Nephron (organoid): ENCODE results near the gene MLPH.
A peak's percentile ranks its signal among the peaks of the same experiment; 100 is the strongest.

Experiments
- H3K27ac Mint-ChIP-seq, 3 experiments: 2 replicates each; pipeline ENCODE4 v1.8.0; 2020; ENCODE audit warnings: mixed read lengths in 3 of 3, mild to moderate bottlenecking in 2 of 3, moderate library complexity in 1 of 3
- H3K27me3 Mint-ChIP-seq: 2 replicates; pipeline ENCODE4 v1.8.0; 2021; ENCODE audit warnings: low read depth, mild to moderate bottlenecking, moderate library complexity, mixed read lengths
- H3K36me3 Mint-ChIP-seq: 2 replicates; pipeline ENCODE4 v1.8.0; 2020; ENCODE audit warnings: low read depth, mixed read lengths
- H3K4me1 Mint-ChIP-seq: 2 replicates; pipeline ENCODE4 v1.8.0; 2020; ENCODE audit warnings: mixed read lengths
- H3K4me3 Mint-ChIP-seq, 3 experiments: 2 replicates each; pipeline ENCODE4 v1.8.0; 2020; ENCODE audit warnings: mild to moderate bottlenecking in 3 of 3, mixed read lengths in 3 of 3, moderate library complexity in 2 of 3
- H3K9me3 Mint-ChIP-seq: 2 replicates; pipeline ENCODE4 v1.8.0; 2020; ENCODE audit warnings: mixed read lengths
- TF ChIP-seq, protein P1 (sequence below), 3 experiments: fragments of 200-600 bp; sonication (generic); IDR thresholded peaks; one replicate each; pipeline ENCODE4 v1.5.0; 2021; ENCODE audit warnings: antibody characterized with exemption in 3 of 3; ENCODE audit not compliant: unreplicated experiment in 3 of 3

The MLPH gene

DNA sequence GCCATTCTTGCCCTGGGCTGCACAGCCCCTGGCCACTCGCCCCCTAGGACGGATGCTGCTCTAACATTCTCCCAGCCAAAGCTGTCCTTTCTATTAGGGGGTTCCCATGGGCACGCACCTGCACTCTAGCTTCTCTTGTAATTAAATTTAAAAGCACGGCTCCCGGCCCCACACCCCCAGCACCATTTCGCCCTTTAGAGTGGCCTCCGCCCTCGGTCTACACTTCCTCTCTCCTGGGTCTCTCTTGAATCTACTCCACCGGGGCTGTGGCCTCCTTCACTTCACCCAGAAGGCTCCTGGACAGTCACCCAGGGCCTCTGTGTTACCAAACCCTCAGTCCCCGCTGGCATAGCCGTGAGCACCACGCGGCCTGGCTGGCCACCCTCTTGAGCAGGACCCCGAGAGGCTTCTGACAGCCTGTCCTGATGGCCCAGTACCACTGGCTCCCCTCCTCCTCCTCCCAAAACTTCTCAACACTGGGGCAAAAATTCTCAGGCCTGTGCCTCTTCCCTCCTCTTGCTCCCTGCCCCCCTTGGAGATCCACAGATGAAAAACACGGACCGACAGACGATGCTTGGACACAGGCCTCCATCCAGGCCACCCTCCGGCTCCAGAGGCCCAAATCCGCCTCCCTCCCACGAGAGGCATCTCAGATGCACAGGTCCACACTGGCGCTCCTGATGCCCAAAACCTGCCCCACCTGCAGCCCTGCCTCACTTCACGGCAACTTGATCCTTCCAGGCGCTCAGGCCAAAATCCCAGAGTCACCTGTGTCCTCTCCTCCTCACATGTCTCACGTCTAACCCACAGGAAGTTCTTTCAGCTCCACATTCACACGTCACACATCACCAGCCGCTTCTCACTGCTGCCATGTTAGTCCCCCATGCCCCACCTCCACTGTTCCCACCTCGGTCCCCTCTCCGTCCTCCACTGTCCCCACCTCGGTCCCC, 110.4 kb downstream of the MLPH start:
- H3K4me1 Mint-ChIP-seq: peaks cover 30% of the 10 kb centered on the region
- H3K36me3 Mint-ChIP-seq: no peaks in the 10 kb centered on the region
- no peak overlapping the region for H3K4me3 Mint-ChIP-seq
- TF ChIP-seq, protein P1, sequence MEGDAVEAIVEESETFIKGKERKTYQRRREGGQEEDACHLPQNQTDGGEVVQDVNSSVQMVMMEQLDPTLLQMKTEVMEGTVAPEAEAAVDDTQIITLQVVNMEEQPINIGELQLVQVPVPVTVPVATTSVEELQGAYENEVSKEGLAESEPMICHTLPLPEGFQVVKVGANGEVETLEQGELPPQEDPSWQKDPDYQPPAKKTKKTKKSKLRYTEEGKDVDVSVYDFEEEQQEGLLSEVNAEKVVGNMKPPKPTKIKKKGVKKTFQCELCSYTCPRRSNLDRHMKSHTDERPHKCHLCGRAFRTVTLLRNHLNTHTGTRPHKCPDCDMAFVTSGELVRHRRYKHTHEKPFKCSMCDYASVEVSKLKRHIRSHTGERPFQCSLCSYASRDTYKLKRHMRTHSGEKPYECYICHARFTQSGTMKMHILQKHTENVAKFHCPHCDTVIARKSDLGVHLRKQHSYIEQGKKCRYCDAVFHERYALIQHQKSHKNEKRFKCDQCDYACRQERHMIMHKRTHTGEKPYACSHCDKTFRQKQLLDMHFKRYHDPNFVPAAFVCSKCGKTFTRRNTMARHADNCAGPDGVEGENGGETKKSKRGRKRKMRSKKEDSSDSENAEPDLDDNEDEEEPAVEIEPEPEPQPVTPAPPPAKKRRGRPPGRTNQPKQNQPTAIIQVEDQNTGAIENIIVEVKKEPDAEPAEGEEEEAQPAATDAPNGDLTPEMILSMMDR (IDR thresholded peaks at IDR 0.05; ENCODE audit: unreplicated experiment in 3 of 3): no peak
- no peaks in the 10 kb centered on the region for H3K9me3 Mint-ChIP-seq
- H3K27ac Mint-ChIP-seq: peak overlapping the region in 1 of 3 experiments; percentile 40
- peaks cover 18% of the 10 kb centered on the region for H3K27me3 Mint-ChIP-seq

DNA sequence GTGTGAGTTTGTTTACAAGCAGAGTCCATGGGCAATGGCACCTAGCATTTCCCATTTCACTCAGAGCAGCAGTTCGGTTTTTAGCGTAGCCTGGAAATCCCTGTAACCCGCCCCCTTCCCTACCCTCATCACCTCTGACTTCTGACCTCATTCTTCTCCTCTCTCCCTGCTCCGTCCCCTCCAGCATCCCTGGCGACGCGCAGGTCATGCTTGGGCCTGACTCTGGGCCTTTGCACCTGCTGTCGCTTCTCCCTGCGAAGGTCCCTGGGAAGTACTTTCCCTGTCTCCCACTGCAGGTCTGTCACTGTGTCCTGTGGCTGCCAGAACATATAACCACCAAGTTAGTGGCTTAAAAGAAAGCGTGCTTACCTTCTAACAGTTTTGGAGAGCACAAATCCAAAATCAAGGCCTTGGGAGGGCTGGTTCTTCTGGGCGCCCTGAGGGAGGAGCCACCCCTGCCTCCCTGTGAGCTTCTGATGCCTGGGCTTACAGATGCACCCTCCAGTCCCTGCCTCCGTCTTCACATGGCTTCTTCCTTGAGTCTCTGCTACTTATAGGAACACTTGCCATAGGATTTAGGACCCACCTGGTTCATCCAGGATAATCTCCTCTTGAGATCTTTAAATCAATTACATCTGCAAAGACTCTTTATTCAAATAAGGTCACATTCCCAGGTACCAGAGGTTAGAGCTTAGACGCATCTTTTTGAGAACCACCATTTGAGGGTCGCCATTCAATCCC, 111.6 kb downstream of the MLPH start:
- TF ChIP-seq, protein P1 (IDR thresholded peaks at IDR 0.05; ENCODE audit: unreplicated experiment in 3 of 3): no peak
- Mint-ChIP-seq H3K27me3 (peaks cover 23% of the 10 kb centered on the region), H3K9me3 (no peaks in the 10 kb centered on the region), H3K27ac (no peak overlapping the region), H3K36me3 (no peaks in the 10 kb centered on the region), H3K4me1 (peaks cover 41% of the 10 kb centered on the region), H3K4me3 (no peak overlapping the region)

DNA sequence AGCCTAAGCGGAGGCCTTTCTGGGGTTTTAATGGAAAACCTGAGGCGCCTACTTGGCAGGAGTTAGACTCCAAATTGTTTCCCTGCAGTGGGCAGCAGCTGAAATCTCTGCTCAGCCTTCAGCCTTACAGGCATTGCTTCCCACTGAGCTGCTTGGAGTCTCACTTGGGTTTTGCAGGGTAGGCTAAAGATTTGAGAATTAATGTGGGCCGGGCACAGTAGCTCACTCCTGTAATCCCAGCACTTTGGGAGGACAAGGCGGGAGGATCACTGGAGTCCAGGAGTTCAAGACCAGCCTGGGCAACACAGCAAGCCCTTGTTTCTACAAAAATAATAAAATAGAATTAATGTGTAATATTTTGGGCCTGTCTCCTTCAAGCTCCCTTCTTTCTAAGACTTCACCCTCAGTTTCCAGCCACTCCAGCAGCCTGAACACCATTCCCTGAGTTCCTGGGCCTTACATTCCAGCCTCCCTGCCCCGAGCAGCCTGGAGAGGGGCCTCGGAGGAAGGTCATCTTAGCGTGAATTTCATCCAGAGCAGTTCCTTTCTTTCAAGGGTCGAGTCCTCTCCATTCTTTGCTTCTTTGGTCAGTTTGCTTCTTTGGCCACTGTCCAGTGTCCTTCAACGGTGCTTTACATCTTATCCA, 112.5 kb downstream of the MLPH start:
- peak overlapping the region; percentile 12 to 64 (median 43) for H3K27ac Mint-ChIP-seq
- H3K4me1 Mint-ChIP-seq: peaks cover 37% of the 10 kb centered on the region
- no peaks in the 10 kb centered on the region for H3K9me3 Mint-ChIP-seq
- peaks cover 23% of the 10 kb centered on the region for H3K27me3 Mint-ChIP-seq
- H3K36me3 Mint-ChIP-seq: no peaks in the 10 kb centered on the region
- TF ChIP-seq, protein P1 (IDR thresholded peaks at IDR 0.05; ENCODE audit: unreplicated experiment in 3 of 3): no peak
- no peak overlapping the region for H3K4me3 Mint-ChIP-seq

DNA sequence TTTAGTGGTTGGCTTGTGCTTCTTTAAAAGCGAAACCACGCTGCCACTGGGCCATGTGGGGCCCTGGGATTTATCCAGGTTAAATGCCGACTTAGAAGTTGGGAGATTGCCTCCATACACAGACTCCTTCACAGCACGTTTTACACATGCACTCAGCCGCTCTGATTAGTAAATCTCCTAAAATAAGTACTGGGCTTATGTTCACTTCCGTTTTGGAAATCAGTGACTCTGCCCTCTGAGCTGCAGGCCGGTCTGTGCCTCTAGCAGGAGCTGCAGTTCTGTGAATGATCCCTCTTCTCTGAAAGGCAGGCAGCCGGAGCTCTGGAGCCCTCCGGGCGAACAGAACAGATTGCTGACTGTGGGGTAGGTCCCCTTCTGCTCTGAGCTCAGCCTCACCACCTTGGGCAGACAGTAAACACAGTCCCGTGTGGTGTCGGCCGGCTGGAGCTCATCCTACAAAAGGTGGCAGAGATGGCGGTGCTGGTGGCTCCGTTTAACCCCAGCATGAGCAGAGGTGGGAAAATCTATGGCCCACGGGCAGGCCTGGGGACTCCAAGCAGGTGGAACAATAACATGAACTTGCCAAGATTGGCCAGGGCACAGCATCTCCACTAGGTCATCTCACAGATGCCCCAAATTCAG, 113.3 kb downstream of the MLPH start:
- H3K4me1 Mint-ChIP-seq: peaks cover 31% of the 10 kb centered on the region
- peaks cover 20% of the 10 kb centered on the region for H3K27me3 Mint-ChIP-seq
- no peaks in the 10 kb centered on the region for H3K36me3 Mint-ChIP-seq
- peak overlapping the region; percentile 12 to 64 (median 43) for H3K27ac Mint-ChIP-seq
- H3K4me3 Mint-ChIP-seq: peak overlapping the region in 1 of 3 experiments; percentile 8
- TF ChIP-seq, protein P1 (IDR thresholded peaks at IDR 0.05; ENCODE audit: unreplicated experiment in 3 of 3): no peak
- no peaks in the 10 kb centered on the region for H3K9me3 Mint-ChIP-seq

DNA sequence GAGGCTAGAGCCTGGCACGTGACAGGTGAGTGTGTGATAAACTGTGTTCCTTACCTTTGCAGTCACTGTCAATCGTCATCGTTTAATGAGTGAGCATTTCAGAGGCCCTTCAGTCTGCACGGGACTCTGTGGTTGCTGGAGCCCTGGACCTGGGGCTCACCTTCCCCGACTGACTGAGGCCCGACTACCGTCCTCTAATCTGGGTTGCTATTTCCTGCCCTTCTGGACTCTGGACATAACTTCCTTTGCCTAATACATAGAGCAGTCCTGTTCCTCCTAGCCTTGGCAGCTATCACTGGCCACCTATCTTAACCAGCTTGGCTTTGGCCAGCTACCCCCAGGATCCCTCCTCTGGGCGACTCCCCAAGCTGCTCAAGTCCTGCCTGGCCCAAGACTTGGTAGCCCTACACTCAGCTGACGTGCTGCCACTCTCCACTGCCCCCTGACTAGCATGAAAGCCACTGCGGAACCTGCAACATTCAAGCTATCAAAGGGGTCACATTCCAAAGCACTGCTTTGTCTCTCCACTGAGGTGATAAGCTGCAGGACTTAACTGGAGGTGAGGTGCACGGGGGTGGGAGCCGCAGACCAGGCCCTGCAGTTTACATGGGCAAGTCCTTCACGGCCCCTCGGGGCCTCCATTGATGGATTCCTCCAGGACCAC, 114.5 kb downstream of the MLPH start:
- Mint-ChIP-seq H3K27me3 (peaks cover 19% of the 10 kb centered on the region), H3K4me3 (no peak overlapping the region), H3K9me3 (no peaks in the 10 kb centered on the region), H3K36me3 (no peaks in the 10 kb centered on the region), H3K27ac (no peak overlapping the region), H3K4me1 (peaks cover 31% of the 10 kb centered on the region)
- TF ChIP-seq, protein P1 (IDR thresholded peaks at IDR 0.05; ENCODE audit: unreplicated experiment in 3 of 3): no peak
